Measurements from ENCODE around the gene KRT20. TPM values are rescaled to one million over a fixed set of nuclear protein-coding genes. Genes with fewer than 3 reads are reported as not detected.

KRT20 gene
- polyA plus RNA-seq, 1 donor (not counting 4 experiments of a cell fraction or from before 2014, with no cell fraction given) = not detected

- no peak for TF ChIP-seq EZH2 (IDR thresholded peaks at IDR 0.05; ENCODE audit: low read length)
- TF ChIP-seq CTCF (optimal IDR thresholded peaks at IDR 0.05 in 1 of 3, IDR thresholded peaks at IDR 0.05 in 1 of 3, conservative IDR thresholded peaks at IDR 0.05 in 1 of 3; ENCODE audit: extremely low read depth in 1 of 3, insufficient read depth in 2 of 3, low read length in 3 of 3) = no peak
- H3K79me2 ChIP-seq (ENCODE audit: control insufficient read depth, insufficient read depth, low read length) = no peaks in the 10 kb centered on the region
- H3K4me3 ChIP-seq (ENCODE audit: control insufficient read depth in 2 of 3, extremely low read depth in 1 of 3, insufficient read depth in 2 of 3, low read depth in 1 of 3, low read length in 3 of 3) = no peak overlapping the region
- H3K4me2 ChIP-seq (ENCODE audit: control insufficient read depth, extremely low read depth, insufficient read depth, low read depth, low read length) = peak overlapping the region; percentile 6
- no peaks in the 10 kb centered on the region for H3K9me3 ChIP-seq (ENCODE audit: control insufficient read depth, low read depth, low read length)
- no peaks in the 10 kb centered on the region for H3K36me3 ChIP-seq (ENCODE audit: control insufficient read depth in 2 of 2, extremely low read depth in 1 of 2, insufficient read depth in 2 of 2, low read length in 2 of 2)
- FAIRE-seq (peak; percentile 92), DNase-seq (ENCODE audit: low read depth, low spot score) (no peak)
- no peaks in the 10 kb centered on the region for H4K20me1 ChIP-seq (ENCODE audit: control insufficient read depth, extremely low read depth, insufficient read depth, low read length)
- H3K9me1 ChIP-seq (ENCODE audit: control insufficient read depth, extremely low read depth, insufficient read depth, low read length) = no peaks in the 10 kb centered on the region
- no peak overlapping the region for H3K27ac ChIP-seq (ENCODE audit: control insufficient read depth, insufficient read depth, low read length)
- H3K27me3 ChIP-seq (ENCODE audit: control insufficient read depth, extremely low read depth, insufficient read depth, low read length) = no peaks in the 10 kb centered on the region
- dilution Hi-C loops (cut with MboI; ENCODE audit: extremely low pct_ligation_motif_present, low sequenced_read_pairs) = no loop called here
- H3K4me1 ChIP-seq (ENCODE audit: control insufficient read depth, extremely low read depth, insufficient read depth, low read length) = peaks cover 6% of the 10 kb centered on the region
- no peak overlapping the region for H3K9ac ChIP-seq (ENCODE audit: control insufficient read depth, extremely low read depth, insufficient read depth, low read length)
- H2AFZ ChIP-seq (ENCODE audit: control insufficient read depth, low read length) = no peak overlapping the region
Observed at GRCh38 chr17:40931311-40931710, 46.3 kb upstream of the KRT20 start.

DNA sequence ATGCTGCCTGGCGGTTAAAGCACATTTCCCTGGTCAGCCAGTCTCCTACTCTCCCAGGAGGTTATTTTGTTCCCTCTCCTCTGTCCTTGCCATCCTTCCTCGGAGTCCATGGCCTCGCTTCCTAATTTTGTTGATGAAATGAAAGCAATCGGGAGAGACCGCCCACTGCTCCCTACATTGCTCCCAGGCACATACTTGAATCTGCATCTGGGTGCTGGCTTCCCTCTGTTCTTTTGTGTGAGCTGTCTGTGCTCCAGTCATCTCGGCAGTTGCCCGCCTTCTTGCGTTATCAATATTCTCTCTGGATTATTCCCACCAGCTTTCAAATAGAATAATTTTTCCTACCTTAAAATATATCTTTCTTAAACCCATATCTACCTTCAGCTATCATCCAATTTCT is 41.3 kb upstream of the KRT20 start:
- Histone ChIP-seq H3K36me3 (ENCODE audit: control insufficient read depth in 2 of 2, extremely low read depth in 1 of 2, insufficient read depth in 2 of 2, low read length in 2 of 2) (no peaks in the 10 kb centered on the region), H4K20me1 (ENCODE audit: control insufficient read depth, extremely low read depth, insufficient read depth, low read length) (no peaks in the 10 kb centered on the region), H3K9ac (ENCODE audit: control insufficient read depth, extremely low read depth, insufficient read depth, low read length) (peak overlapping the region; percentile 35), H3K27ac (ENCODE audit: control insufficient read depth, insufficient read depth, low read length) (no peak overlapping the region), H3K27me3 (ENCODE audit: control insufficient read depth, extremely low read depth, insufficient read depth, low read length) (no peaks in the 10 kb centered on the region), H3K4me2 (ENCODE audit: control insufficient read depth, extremely low read depth, insufficient read depth, low read depth, low read length) (peak overlapping the region; percentile 74), H3K9me1 (ENCODE audit: control insufficient read depth, extremely low read depth, insufficient read depth, low read length) (no peaks in the 10 kb centered on the region), H2AFZ (ENCODE audit: control insufficient read depth, low read length) (peak overlapping the region; percentile 68), H3K4me3 (ENCODE audit: control insufficient read depth in 2 of 3, extremely low read depth in 1 of 3, insufficient read depth in 2 of 3, low read depth in 1 of 3, low read length in 3 of 3) (peak overlapping the region in 1 of 3 experiments; percentile 15), H3K4me1 (ENCODE audit: control insufficient read depth, extremely low read depth, insufficient read depth, low read length) (peaks cover 11% of the 10 kb centered on the region), H3K79me2 (ENCODE audit: control insufficient read depth, insufficient read depth, low read length) (no peaks in the 10 kb centered on the region), H3K9me3 (ENCODE audit: control insufficient read depth, low read depth, low read length) (no peaks in the 10 kb centered on the region)
- DNase-seq (ENCODE audit: low read depth, low spot score) (no peak), FAIRE-seq (peak; percentile 55)
- no peak for TF ChIP-seq CTCF (optimal IDR thresholded peaks at IDR 0.05 in 1 of 3, IDR thresholded peaks at IDR 0.05 in 1 of 3, conservative IDR thresholded peaks at IDR 0.05 in 1 of 3; ENCODE audit: extremely low read depth in 1 of 3, insufficient read depth in 2 of 3, low read length in 3 of 3)
- no peak for TF ChIP-seq EZH2 (IDR thresholded peaks at IDR 0.05; ENCODE audit: low read length)
- dilution Hi-C loops (cut with MboI; ENCODE audit: extremely low pct_ligation_motif_present, low sequenced_read_pairs) = no loop called here

All from keratinocyte (primary cell).